HEK293 (cell line): ENCODE measurements around the gene TMEFF1.

Source experiments
- CTCF ChIA-PET: fragments of 350-600 bp; formaldehyde crosslinking; extraction: SDS; loops from one replicate; lab custom pipeline; 2021; ENCODE audit warnings: antibody characterized with exemption; lab: Yijun Ruan, JAX
- POLR2A ChIA-PET: fragments of 300-600 bp; formaldehyde crosslinking; extraction: SDS; loops from one replicate; lab custom pipeline; 2020; ENCODE audit warnings: antibody characterized with exemption, inconsistent platforms; lab: Yijun Ruan, JAX
- H3K27ac ChIP-seq: fragments of 200-500 bp; sonication (Bioruptor generic); 2 replicates; pipeline ENCODE4 v1.5.1; 2014; ENCODE audit warnings: low read depth, low read length, control low read depth, inconsistent platforms; ENCODE audit errors: extremely low read depth
- H3K36me3 ChIP-seq, 2 experiments: fragments of 200-500 bp in 1 of 2; sonication (Bioruptor generic) in 1 of 2; 1 replicate in 1 of 2; 2 replicates in 1 of 2; pipeline ENCODE4 v1.5.1; 2014 to 2017; ENCODE audit warnings: inconsistent platforms in 2 of 2, low read length in 2 of 2; ENCODE audit not compliant: control insufficient read depth in 2 of 2, insufficient read depth in 1 of 2
- H3K4me1 ChIP-seq: fragments of 200-500 bp; sonication (Bioruptor generic); 2 replicates; pipeline ENCODE4 v1.5.1; 2014; ENCODE audit warnings: mild to moderate bottlenecking, low read length, inconsistent platforms; ENCODE audit not compliant: control insufficient read depth, insufficient read depth
- H3K4me3 ChIP-seq: 2 replicates; pipeline ENCODE4 v1.5.1; 2011; ENCODE audit warnings: low read depth, mild to moderate bottlenecking, control low read depth, low read length, moderate library complexity
- H3K9me3 ChIP-seq: fragments of 200-500 bp; sonication (Bioruptor generic); 2 replicates; pipeline ENCODE4 v1.5.1; 2014; ENCODE audit warnings: low read depth, low read length, inconsistent platforms; ENCODE audit not compliant: control insufficient read depth, insufficient read depth
- CTCF ChIP-seq: fragments of 450-650 bp; formaldehyde crosslinking; IDR thresholded peaks from 2 replicates; pipeline ENCODE4 v1.5.1; 2016; ENCODE audit warnings: missing biosample characterization, missing genetic modification characterization
- MZF1 ChIP-seq: fragments of 450-650 bp; formaldehyde crosslinking; IDR thresholded peaks from 2 replicates; pipeline ENCODE4 v1.5.1; 2017; ENCODE audit warnings: missing biosample characterization, missing genetic modification characterization, borderline replicate concordance
- SETDB1 ChIP-seq: IDR thresholded peaks from one replicate; pipeline ENCODE4 v1.6.1; 2017; ENCODE audit warnings: mild to moderate bottlenecking, low read length, moderate library complexity, mixed read lengths; ENCODE audit not compliant: insufficient read length
- SP7 ChIP-seq: fragments of 450-650 bp; formaldehyde crosslinking; IDR thresholded peaks from 2 replicates; pipeline ENCODE4 v1.5.1; 2016; ENCODE audit warnings: missing biosample characterization, missing genetic modification characterization
- YY2 ChIP-seq: fragments of 450-650 bp; formaldehyde crosslinking; IDR thresholded peaks from 2 replicates; pipeline ENCODE4 v1.5.1; 2016; ENCODE audit warnings: missing biosample characterization, missing genetic modification characterization
- ZBTB21 ChIP-seq: fragments of 450-650 bp; formaldehyde crosslinking; IDR thresholded peaks from 2 replicates; pipeline ENCODE4 v1.5.1; 2017; ENCODE audit warnings: missing biosample characterization, missing genetic modification characterization
- ZEB2 ChIP-seq: fragments of 450-650 bp; formaldehyde crosslinking; IDR thresholded peaks from 2 replicates; pipeline ENCODE4 v1.5.1; 2016; ENCODE audit warnings: missing biosample characterization, missing genetic modification characterization
- ZNF121 ChIP-seq: fragments of 450-650 bp; formaldehyde crosslinking; IDR thresholded peaks from 2 replicates; pipeline ENCODE4 v1.5.1; 2016; ENCODE audit warnings: missing biosample characterization, missing genetic modification characterization
- ZNF19 ChIP-seq: fragments of 450-650 bp; formaldehyde crosslinking; IDR thresholded peaks from 2 replicates; pipeline ENCODE4; 2016; ENCODE audit warnings: missing biosample characterization, missing genetic modification characterization, low read depth
- ZNF211 ChIP-seq: fragments of 450-650 bp; formaldehyde crosslinking; IDR thresholded peaks from 2 replicates; pipeline ENCODE4 v1.5.1; 2016; ENCODE audit warnings: low read depth, missing biosample characterization, missing genetic modification characterization
- ZNF214 ChIP-seq: fragments of 450-650 bp; formaldehyde crosslinking; IDR thresholded peaks from 2 replicates; pipeline ENCODE4 v1.5.1; 2017; ENCODE audit warnings: missing biosample characterization, mild to moderate bottlenecking, missing genetic modification characterization, borderline replicate concordance
- ZNF221 ChIP-seq: fragments of 450-650 bp; formaldehyde crosslinking; IDR thresholded peaks from 2 replicates; pipeline ENCODE4 v1.5.1; 2017; ENCODE audit warnings: missing biosample characterization, missing genetic modification characterization, borderline replicate concordance
- ZNF239 ChIP-seq: fragments of 450-650 bp; formaldehyde crosslinking; IDR thresholded peaks from 2 replicates; pipeline ENCODE4 v1.5.1; 2016; ENCODE audit warnings: missing biosample characterization, missing genetic modification characterization
- ZNF302 ChIP-seq: fragments of 450-650 bp; formaldehyde crosslinking; IDR thresholded peaks from 2 replicates; pipeline ENCODE4 v1.5.1; 2016; ENCODE audit warnings: missing biosample characterization, missing genetic modification characterization, low read depth
- ZNF324 ChIP-seq: fragments of 450-650 bp; formaldehyde crosslinking; IDR thresholded peaks from 2 replicates; pipeline ENCODE4 v1.5.1; 2016; ENCODE audit warnings: missing biosample characterization, missing genetic modification characterization
- ZNF354C ChIP-seq: fragments of 450-650 bp; formaldehyde crosslinking; IDR thresholded peaks from 2 replicates; pipeline ENCODE4 v1.5.1; 2016; ENCODE audit warnings: missing biosample characterization, missing genetic modification characterization, low read depth, borderline replicate concordance
- ZNF362 ChIP-seq: fragments of 450-650 bp; formaldehyde crosslinking; IDR thresholded peaks from 2 replicates; pipeline ENCODE4 v1.5.1; 2016; ENCODE audit warnings: missing biosample characterization, missing genetic modification characterization
- ZNF391 ChIP-seq: fragments of 450-650 bp; formaldehyde crosslinking; IDR thresholded peaks from 2 replicates; pipeline ENCODE4 v1.5.1; 2016; ENCODE audit warnings: low read depth, missing biosample characterization, missing genetic modification characterization, borderline replicate concordance
- ZNF404 ChIP-seq: fragments of 450-650 bp; formaldehyde crosslinking; IDR thresholded peaks from 2 replicates; pipeline ENCODE4 v1.5.1; 2017; ENCODE audit warnings: missing biosample characterization, missing genetic modification characterization
- ZNF530 ChIP-seq: fragments of 450-650 bp; formaldehyde crosslinking; IDR thresholded peaks from 2 replicates; pipeline ENCODE4 v1.5.1; 2016; ENCODE audit warnings: low read depth, missing biosample characterization, missing genetic modification characterization
- ZNF544 ChIP-seq: fragments of 450-650 bp; formaldehyde crosslinking; IDR thresholded peaks from 2 replicates; pipeline ENCODE4 v1.5.0; 2017; ENCODE audit warnings: missing biosample characterization, missing genetic modification characterization
- ZNF560 ChIP-seq: fragments of 450-650 bp; formaldehyde crosslinking; IDR thresholded peaks from 2 replicates; pipeline ENCODE4 v1.5.1; 2017; ENCODE audit warnings: missing biosample characterization, missing genetic modification characterization, borderline replicate concordance
- ZNF596 ChIP-seq: fragments of 450-650 bp; IDR thresholded peaks from 2 replicates; pipeline ENCODE4 v1.5.0; 2018; ENCODE audit warnings: missing biosample characterization, mild to moderate bottlenecking, missing genetic modification characterization, moderate library complexity
- ZNF600 ChIP-seq: fragments of 450-650 bp; formaldehyde crosslinking; IDR thresholded peaks from 2 replicates; pipeline ENCODE4 v1.5.1; 2016; ENCODE audit warnings: missing biosample characterization, missing genetic modification characterization
- ZNF639 ChIP-seq: fragments of 450-650 bp; formaldehyde crosslinking; IDR thresholded peaks from 2 replicates; pipeline ENCODE4 v1.5.1; 2016; ENCODE audit warnings: missing biosample characterization, missing genetic modification characterization
- ZNF670 ChIP-seq: fragments of 450-650 bp; formaldehyde crosslinking; IDR thresholded peaks from 2 replicates; pipeline ENCODE4 v1.5.1; 2016; ENCODE audit warnings: missing biosample characterization, missing genetic modification characterization, low read depth
- ZNF768 ChIP-seq: fragments of 450-650 bp; formaldehyde crosslinking; IDR thresholded peaks from 2 replicates; pipeline ENCODE4 v1.5.1; 2018; ENCODE audit warnings: missing biosample characterization, mild to moderate bottlenecking, missing genetic modification characterization
- ZNF791 ChIP-seq: fragments of 450-650 bp; formaldehyde crosslinking; IDR thresholded peaks from 2 replicates; pipeline ENCODE4 v1.5.1; 2016; ENCODE audit warnings: missing biosample characterization, missing genetic modification characterization
- ZNF792 ChIP-seq: fragments of 450-650 bp; formaldehyde crosslinking; IDR thresholded peaks from 2 replicates; pipeline ENCODE4 v1.5.1; 2016; ENCODE audit warnings: missing biosample characterization, missing genetic modification characterization
- ZNF830 ChIP-seq: fragments of 450-650 bp; IDR thresholded peaks from 2 replicates; pipeline ENCODE4 v1.5.0; 2018; ENCODE audit warnings: missing biosample characterization, missing genetic modification characterization, low read depth, mild to moderate bottlenecking, moderate library complexity
- TF ChIP-seq, protein P1 (sequence below): fragments of 450-650 bp; formaldehyde crosslinking; IDR thresholded peaks from 2 replicates; pipeline ENCODE4 v1.5.1; 2017; ENCODE audit warnings: missing biosample characterization, mild to moderate bottlenecking, missing genetic modification characterization, moderate library complexity

The TMEFF1 gene

GRCh38 chr9:100549048-100549447, 76.1 kb downstream of the TMEFF1 start (continued):
- TF ChIP-seq ZNF670 (tag by site-specific recombination): no peak
- no peak for TF ChIP-seq ZBTB21 (tag by site-specific recombination)
- no peak for TF ChIP-seq ZNF239 (tag by site-specific recombination)
- no peak for TF ChIP-seq ZNF791 (tag by site-specific recombination)
- no peak for TF ChIP-seq ZNF19

DNA sequence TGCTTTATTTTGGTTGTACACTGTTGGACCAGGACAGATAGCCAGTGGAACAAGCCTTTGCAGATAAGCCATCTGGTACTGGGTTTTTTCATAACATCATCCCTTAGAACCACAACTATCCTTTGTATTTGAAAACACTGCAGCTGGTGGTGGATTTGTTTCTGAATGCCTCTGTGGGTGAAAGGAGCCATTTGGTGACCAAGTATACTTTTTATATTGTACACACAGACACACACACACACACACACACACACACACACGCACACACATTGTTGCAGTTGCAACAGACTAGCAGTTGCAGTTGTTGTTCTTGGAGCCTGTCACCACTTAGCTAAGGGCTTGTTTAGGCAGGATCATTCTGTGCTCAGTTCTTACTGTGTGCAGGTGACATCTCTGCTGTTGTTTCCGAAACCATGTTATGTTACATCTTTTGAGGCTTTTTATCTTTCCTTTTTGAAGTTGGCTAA, 82.0 kb downstream of the TMEFF1 start:
- no peak overlapping the region for H3K4me3 ChIP-seq
- H3K4me1 ChIP-seq: no peaks in the 10 kb centered on the region
- POLR2A ChIA-PET: no interaction called here
- H3K9me3 ChIP-seq: no peaks in the 10 kb centered on the region
- H3K27ac ChIP-seq: no peak overlapping the region
- CTCF ChIA-PET: no interaction called here
- TF ChIP-seq ZNF221 (tag by site-specific recombination): no peak
- no peak for TF ChIP-seq SP7 (tag by site-specific recombination)
- no peak for TF ChIP-seq CTCF (tag by site-specific recombination)
- no peak for TF ChIP-seq ZNF354C (tag by site-specific recombination)
- TF ChIP-seq ZNF600 (tag by site-specific recombination): no peak
- no peak for TF ChIP-seq YY2 (tag by site-specific recombination)
- TF ChIP-seq ZNF214 (tag by site-specific recombination): no peak
- no peak for TF ChIP-seq ZNF596 (tag by site-specific recombination)
- no peak for TF ChIP-seq ZNF544
- no peak for TF ChIP-seq ZNF121 (tag by site-specific recombination)
- TF ChIP-seq ZEB2 (tag by site-specific recombination): no peak
- no peak for TF ChIP-seq ZNF302
- TF ChIP-seq ZNF211 (tag by site-specific recombination): no peak
- TF ChIP-seq ZNF404 (tag by site-specific recombination): no peak
- no peak for TF ChIP-seq ZNF530 (tag by site-specific recombination)
- H3K36me3 ChIP-seq: peaks cover 0 to 21% of the 10 kb centered on the region in 2 experiments; a peak in 1 of 3 replicates

- peaks cover 0 to 18% of the 10 kb centered on the region in 2 experiments; a peak in 1 of 3 replicates for H3K36me3 ChIP-seq
- no peak overlapping the region for H3K27ac ChIP-seq
- no peak overlapping the region for H3K4me3 ChIP-seq
- no peaks in the 10 kb centered on the region for H3K4me1 ChIP-seq
- POLR2A ChIA-PET: no interaction called here
- CTCF ChIA-PET: interaction anchor here (0.7 kb wide), 1 partner anchor 22 kb away, joined by 3 read pairs; no protein-coding TSS in a partner anchor
- no peaks in the 10 kb centered on the region for H3K9me3 ChIP-seq
- TF ChIP-seq MZF1 (tag by site-specific recombination): no peak
- no peak for TF ChIP-seq SETDB1
- no peak for TF ChIP-seq ZNF221 (tag by site-specific recombination)
- TF ChIP-seq ZNF391: no peak
- TF ChIP-seq ZNF362: no peak
- no peak for TF ChIP-seq ZNF324 (tag by site-specific recombination)
- TF ChIP-seq ZNF211 (tag by site-specific recombination): no peak
- TF ChIP-seq, protein P1, sequence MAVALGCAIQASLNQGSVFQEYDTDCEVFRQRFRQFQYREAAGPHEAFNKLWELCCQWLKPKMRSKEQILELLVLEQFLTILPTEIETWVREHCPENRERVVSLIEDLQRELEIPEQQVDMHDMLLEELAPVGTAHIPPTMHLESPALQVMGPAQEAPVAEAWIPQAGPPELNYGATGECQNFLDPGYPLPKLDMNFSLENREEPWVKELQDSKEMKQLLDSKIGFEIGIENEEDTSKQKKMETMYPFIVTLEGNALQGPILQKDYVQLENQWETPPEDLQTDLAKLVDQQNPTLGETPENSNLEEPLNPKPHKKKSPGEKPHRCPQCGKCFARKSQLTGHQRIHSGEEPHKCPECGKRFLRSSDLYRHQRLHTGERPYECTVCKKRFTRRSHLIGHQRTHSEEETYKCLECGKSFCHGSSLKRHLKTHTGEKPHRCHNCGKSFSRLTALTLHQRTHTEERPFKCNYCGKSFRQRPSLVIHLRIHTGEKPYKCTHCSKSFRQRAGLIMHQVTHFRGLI (tag by site-specific recombination): no peak
- no peak for TF ChIP-seq ZNF768 (tag by site-specific recombination)
- TF ChIP-seq ZNF830: no peak
- TF ChIP-seq ZNF560 (tag by site-specific recombination): no peak
- no peak for TF ChIP-seq ZNF639 (tag by site-specific recombination)
- TF ChIP-seq ZNF792 (tag by site-specific recombination): no peak
Measured at GRCh38 chr9:100555471-100555870, 82.5 kb downstream of the TMEFF1 start.
